Measurements from ENCODE around the gene CDPF1. TPM values are rescaled to one million over a fixed set of nuclear protein-coding genes. Genes with fewer than 3 reads are reported as not detected.

The CDPF1 gene
- total RNA-seq, 1 experiment from 2014 or later = 8.1 TPM

DNA sequence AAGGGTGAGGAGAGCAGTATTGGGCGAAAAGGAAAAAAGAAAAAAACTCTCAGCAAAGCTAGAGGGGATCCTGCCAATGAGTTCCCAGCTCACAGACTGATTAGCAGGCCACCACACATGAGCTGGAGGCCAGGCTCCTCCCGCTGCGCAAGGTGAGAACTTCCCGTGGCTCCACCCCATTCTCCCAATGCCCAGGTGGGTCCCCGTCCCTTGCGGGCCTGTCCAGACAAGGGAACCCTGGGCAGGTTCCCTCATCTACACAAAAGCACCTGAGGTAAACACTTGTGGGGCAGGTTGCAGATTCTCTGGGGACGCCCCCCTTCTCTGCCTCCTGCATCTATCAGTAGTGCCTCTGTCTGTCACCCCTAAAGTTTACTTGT is 46.5 kb downstream of the CDPF1 start:
- H3K4me1 Mint-ChIP-seq = peaks cover 21 to 29% of the 10 kb centered on the region in 2 experiments
- H3K18ac ChIP-seq (ENCODE audit: insufficient read length, low read depth, low read length) = no peak overlapping the region
- H3K27ac Mint-ChIP-seq = no peak overlapping the region
- no peaks in the 10 kb centered on the region for H4K20me1 ChIP-seq (ENCODE audit: control insufficient read depth, insufficient read depth, insufficient read length)
- peaks cover 7 to 12% of the 10 kb centered on the region in 2 experiments for H3K9me3 Mint-ChIP-seq
- no peak overlapping the region for H3K27ac ChIP-seq (ENCODE audit: insufficient read length, low read depth, low read length)
- H2BK5ac ChIP-seq (ENCODE audit: insufficient read length, low read length) = no peak overlapping the region
- no peaks in the 10 kb centered on the region for H3K79me1 ChIP-seq (ENCODE audit: insufficient read depth, low read depth, low read length, poor library complexity, severe bottlenecking)
- no peak overlapping the region for H2BK15ac ChIP-seq (ENCODE audit: low read depth, low read length)
- H3T11ph ChIP-seq (ENCODE audit: low read length) = no peak overlapping the region
- no peaks in the 10 kb centered on the region for H3K23me2 ChIP-seq (ENCODE audit: insufficient read length, low read depth, low read length, poor library complexity, severe bottlenecking)
- H2AK5ac ChIP-seq (ENCODE audit: insufficient read length, low read length) = no peak overlapping the region
- no peak overlapping the region for H3K9ac ChIP-seq (ENCODE audit: extremely low read depth, insufficient read length, low read length)
- no peak for DNase-seq
- no peak overlapping the region for H3K14ac ChIP-seq (ENCODE audit: insufficient read depth, low read length)
- H4K91ac ChIP-seq (ENCODE audit: insufficient read length, low read depth, low read length) = no peak overlapping the region
- H2AFZ ChIP-seq (ENCODE audit: low read length) = no peak overlapping the region
- no peaks in the 10 kb centered on the region for H3K27me3 ChIP-seq (ENCODE audit: insufficient read depth, low read length)
- no peaks in the 10 kb centered on the region; the same call in 1 of the 2 replicates for H3K27me3 Mint-ChIP-seq (ENCODE audit: low read depth)
- peaks cover 3% of the 10 kb centered on the region; the same call in 1 of the 2 replicates for H3K4me1 ChIP-seq (ENCODE audit: insufficient read depth, low read length)
- H3K23ac ChIP-seq (ENCODE audit: insufficient read length, low read depth, low read length) = no peak overlapping the region
- no peak overlapping the region for H3K4me2 ChIP-seq (ENCODE audit: insufficient read depth, insufficient read length, low read length)
- TF ChIP-seq, protein P1, sequence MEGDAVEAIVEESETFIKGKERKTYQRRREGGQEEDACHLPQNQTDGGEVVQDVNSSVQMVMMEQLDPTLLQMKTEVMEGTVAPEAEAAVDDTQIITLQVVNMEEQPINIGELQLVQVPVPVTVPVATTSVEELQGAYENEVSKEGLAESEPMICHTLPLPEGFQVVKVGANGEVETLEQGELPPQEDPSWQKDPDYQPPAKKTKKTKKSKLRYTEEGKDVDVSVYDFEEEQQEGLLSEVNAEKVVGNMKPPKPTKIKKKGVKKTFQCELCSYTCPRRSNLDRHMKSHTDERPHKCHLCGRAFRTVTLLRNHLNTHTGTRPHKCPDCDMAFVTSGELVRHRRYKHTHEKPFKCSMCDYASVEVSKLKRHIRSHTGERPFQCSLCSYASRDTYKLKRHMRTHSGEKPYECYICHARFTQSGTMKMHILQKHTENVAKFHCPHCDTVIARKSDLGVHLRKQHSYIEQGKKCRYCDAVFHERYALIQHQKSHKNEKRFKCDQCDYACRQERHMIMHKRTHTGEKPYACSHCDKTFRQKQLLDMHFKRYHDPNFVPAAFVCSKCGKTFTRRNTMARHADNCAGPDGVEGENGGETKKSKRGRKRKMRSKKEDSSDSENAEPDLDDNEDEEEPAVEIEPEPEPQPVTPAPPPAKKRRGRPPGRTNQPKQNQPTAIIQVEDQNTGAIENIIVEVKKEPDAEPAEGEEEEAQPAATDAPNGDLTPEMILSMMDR (conservative IDR thresholded peaks at IDR 0.05) = no peak
- no peak overlapping the region for H3K4me3 Mint-ChIP-seq
- H3K4ac ChIP-seq (ENCODE audit: low read depth, low read length) = no peak overlapping the region
- no peak overlapping the region for H4K5ac ChIP-seq (ENCODE audit: insufficient read length, low read depth, low read length)
- H4K8ac ChIP-seq (replicated peaks; ENCODE audit: insufficient read length, low read depth, low read length) = no peak overlapping the region
- WGBS (ENCODE audit: extremely low coverage, insufficient read length, low lambda C conversion rate) = no CpG with 5 or more reads among the region's 7 CpGs
- H3K9me3 ChIP-seq (ENCODE audit: control insufficient read depth, low read depth, low read length) = no peaks in the 10 kb centered on the region
- H3K36me3 Mint-ChIP-seq (ENCODE audit: insufficient read depth in 1 of 3, low read depth in 3 of 3) = peaks cover 6 to 24% (median 12%) of the 10 kb centered on the region in 3 experiments; a peak in 6 of 7 replicates
- H3K79me2 ChIP-seq (ENCODE audit: insufficient read depth, low read length) = no peaks in the 10 kb centered on the region
- H2BK12ac ChIP-seq (ENCODE audit: insufficient read length, low read depth, low read length) = no peak overlapping the region
- H2BK20ac ChIP-seq (ENCODE audit: low read depth, low read length, poor library complexity, severe bottlenecking) = no peak overlapping the region
- H3K56ac ChIP-seq (ENCODE audit: insufficient read length, low read depth, low read length) = no peak overlapping the region
- H2BK120ac ChIP-seq (ENCODE audit: low read depth, low read length, poor library complexity, severe bottlenecking) = no peak overlapping the region
